HCT116 (cell line): ENCODE measurements around the gene AKAP13.

Experiments used
- ATF3 ChIP-seq: IDR thresholded peaks from 2 replicates; pipeline ENCODE4 v1.6.1; 2012
- CTCF ChIP-seq, 3 experiments: fragments of 200-600 bp in 1 of 3; sonication (generic) in 1 of 3; IDR thresholded peaks in 2 of 3; conservative IDR thresholded peaks in 1 of 3; 2 replicates each; pipeline ENCODE4 v1.5.1; 2012 to 2017; ENCODE audit warnings: low read depth in 2 of 3, low read length in 2 of 3, antibody characterized with exemption in 1 of 3, borderline replicate concordance in 1 of 3, control low read depth in 1 of 3, mild to moderate bottlenecking in 1 of 3, mixed read lengths in 1 of 3, mixed run types in 1 of 3, moderate library complexity in 1 of 3; ENCODE audit not compliant: insufficient read depth in 1 of 3
- EGR1 ChIP-seq: IDR thresholded peaks from 2 replicates; pipeline ENCODE4 v1.6.1; 2012; ENCODE audit warnings: low read depth
- POLR2AphosphoS5 ChIP-seq: IDR thresholded peaks from 2 replicates; pipeline ENCODE4 v1.6.1; 2011; ENCODE audit warnings: mild to moderate bottlenecking, low read depth, low read length, moderate library complexity
- RAD21 ChIP-seq: IDR thresholded peaks from 2 replicates; pipeline ENCODE4 v1.6.1; 2012; ENCODE audit warnings: low read depth, mild to moderate bottlenecking
- SP1 ChIP-seq: IDR thresholded peaks from 2 replicates; pipeline ENCODE4 v1.6.1; 2012; ENCODE audit warnings: low read depth
- ZFX ChIP-seq: fragments of 450-650 bp; IDR thresholded peaks from 2 replicates; pipeline ENCODE4 v1.6.1; 2017
- ZNF274 ChIP-seq: fragments of 200-500 bp; sonication (Bioruptor generic); IDR thresholded peaks from 2 replicates; pipeline ENCODE4 v1.6.1; 2014; ENCODE audit warnings: mild to moderate bottlenecking, low read depth, low read length, inconsistent platforms

GRCh38 chr15:85541744-85542143 is 161.3 kb downstream of the AKAP13 start:
- no peak for TF ChIP-seq RAD21
- TF ChIP-seq CTCF (IDR thresholded peaks at IDR 0.05 in 2 of 3, conservative IDR thresholded peaks at IDR 0.05 in 1 of 3; ENCODE audit: borderline replicate concordance in 1 of 3, insufficient read depth in 1 of 3, low read depth in 2 of 3, low read length in 2 of 3), result no peak
- no peak for TF ChIP-seq POLR2AphosphoS5
- no peak for TF ChIP-seq ZNF274
- TF ChIP-seq ZFX, result no peak
- TF ChIP-seq ATF3, result no peak
- TF ChIP-seq SP1, result no peak
- no peak for TF ChIP-seq EGR1
